ENCODE data around the gene NDUFB4. TPM values are rescaled to one million over a fixed set of nuclear protein-coding genes. Genes with fewer than 3 reads are reported as not detected.

Gene NDUFB4
- total RNA-seq, 2 donors from 2014 or later = 83.3 to 159 TPM

GRCh38 chr3:120599211-120599610 lies 3.1 kb downstream of the NDUFB4 start:
- H3K9me3 ChIP-seq = no peaks in the 10 kb centered on the region
- no peak overlapping the region for H3K27ac ChIP-seq
- H3K27me3 ChIP-seq (replicated peaks; ENCODE audit: insufficient read depth) = no peaks in the 10 kb centered on the region
- H3K4me3 ChIP-seq = no peak overlapping the region
- TF ChIP-seq CTCF (IDR thresholded peaks at IDR 0.05) (no peak), POLR2AphosphoS5 (IDR thresholded peaks at IDR 0.05) (no peak), POLR2A (IDR thresholded peaks at IDR 0.05) (no peak)
- WGBS = 67% methylated on average over 3 of the region's 3 CpGs
- peaks cover 0 to 5% of the 10 kb centered on the region in 2 donors for H3K36me3 ChIP-seq
- H3K4me1 ChIP-seq (replicated peaks) = no peaks in the 10 kb centered on the region
- DNase-seq (ENCODE audit: low spot score) = no peak
- intact Hi-C loops (cut with DNase I) = loop anchor here (10.0 kb wide), 1 partner anchor 146 kb away; the partner anchor contains the start of genes GTF2E1 and RABL3

- TF ChIP-seq CTCF (IDR thresholded peaks at IDR 0.05) = no peak
- no peak for TF ChIP-seq POLR2AphosphoS5 (IDR thresholded peaks at IDR 0.05)
- no peak for TF ChIP-seq POLR2A (IDR thresholded peaks at IDR 0.05)
- intact Hi-C loops (cut with DNase I) = no loop called here
- no peaks in the 10 kb centered on the region for H3K9me3 ChIP-seq
- no peak overlapping the region for H3K27ac ChIP-seq
- DNase-seq (ENCODE audit: low spot score) = no peak
- no peak overlapping the region for H3K4me3 ChIP-seq
- no peaks in the 10 kb centered on the region for H3K4me1 ChIP-seq (replicated peaks)
- no peaks in the 10 kb centered on the region for H3K27me3 ChIP-seq (replicated peaks; ENCODE audit: insufficient read depth)
- WGBS = 36% methylated on average over 4 of the region's 4 CpGs
- peaks cover 0 to 5% of the 10 kb centered on the region in 2 donors for H3K36me3 ChIP-seq
Measured at GRCh38 chr3:120601554-120601953, 5.4 kb downstream of the NDUFB4 start.

- DNase-seq (ENCODE audit: low spot score) = no peak
- Histone ChIP-seq H3K27ac (no peak overlapping the region), H3K9me3 (no peaks in the 10 kb centered on the region), H3K27me3 (replicated peaks; ENCODE audit: insufficient read depth) (no peaks in the 10 kb centered on the region), H3K4me1 (replicated peaks) (no peaks in the 10 kb centered on the region), H3K4me3 (no peak overlapping the region), H3K36me3 (peaks cover 0 to 5% of the 10 kb centered on the region in 2 donors)
- TF ChIP-seq POLR2AphosphoS5 (IDR thresholded peaks at IDR 0.05) (no peak), CTCF (IDR thresholded peaks at IDR 0.05) (no peak), POLR2A (IDR thresholded peaks at IDR 0.05) (no peak)
- 89% methylated on average over 2 of the region's 2 CpGs for WGBS
- intact Hi-C loops (cut with DNase I) = no loop called here
Measured at GRCh38 chr3:120602682-120603081, 6.5 kb downstream of the NDUFB4 start.

- TF ChIP-seq CTCF (IDR thresholded peaks at IDR 0.05) (no peak), POLR2A (IDR thresholded peaks at IDR 0.05) (no peak), POLR2AphosphoS5 (IDR thresholded peaks at IDR 0.05) (no peak)
- Histone ChIP-seq H3K4me1 (replicated peaks) (no peaks in the 10 kb centered on the region), H3K27ac (no peak overlapping the region), H3K9me3 (no peaks in the 10 kb centered on the region), H3K36me3 (peaks cover 0 to 5% of the 10 kb centered on the region in 2 donors), H3K27me3 (replicated peaks; ENCODE audit: insufficient read depth) (no peaks in the 10 kb centered on the region), H3K4me3 (no peak overlapping the region)
- intact Hi-C loops (cut with DNase I) = no loop called here
- no peak for DNase-seq (ENCODE audit: low spot score)
Measured at GRCh38 chr3:120604382-120604781, 8.2 kb downstream of the NDUFB4 start.

- no peak overlapping the region for H3K27ac ChIP-seq
- intact Hi-C loops (cut with DNase I) = no loop called here
- no peak for TF ChIP-seq POLR2AphosphoS5 (IDR thresholded peaks at IDR 0.05)
- TF ChIP-seq POLR2A (IDR thresholded peaks at IDR 0.05) = no peak
Measured at GRCh38 chr3:120604784-120605183, 8.6 kb downstream of the NDUFB4 start.

More at GRCh38 chr3:120604784-120605183, 8.6 kb downstream of the NDUFB4 start:
- Histone ChIP-seq H3K4me1 (replicated peaks) (no peaks in the 10 kb centered on the region), H3K4me3 (no peak overlapping the region), H3K9me3 (no peaks in the 10 kb centered on the region), H3K36me3 (peaks cover 0 to 5% of the 10 kb centered on the region in 2 donors), H3K27me3 (replicated peaks; ENCODE audit: insufficient read depth) (no peaks in the 10 kb centered on the region)
- no peak for DNase-seq (ENCODE audit: low spot score)
